DND-41 (cell line): ENCODE results near the gene TECR.

Experiments
- EZH2 ChIP-seq: IDR thresholded peaks from 3 replicates; pipeline ENCODE4 v1.6.1; 2012; ENCODE audit warnings: borderline replicate concordance, low read depth, mild to moderate bottlenecking, moderate library complexity, low read length, inconsistent platforms; ENCODE audit not compliant: severe bottlenecking
- TF ChIP-seq, protein P1 (sequence below): IDR thresholded peaks from 2 replicates; pipeline ENCODE4 v1.5.1; 2012; ENCODE audit warnings: borderline replicate concordance, low read length, moderate library complexity, mild to moderate bottlenecking; ENCODE audit not compliant: poor library complexity, severe bottlenecking; ENCODE audit errors: extremely low read depth

DNA sequence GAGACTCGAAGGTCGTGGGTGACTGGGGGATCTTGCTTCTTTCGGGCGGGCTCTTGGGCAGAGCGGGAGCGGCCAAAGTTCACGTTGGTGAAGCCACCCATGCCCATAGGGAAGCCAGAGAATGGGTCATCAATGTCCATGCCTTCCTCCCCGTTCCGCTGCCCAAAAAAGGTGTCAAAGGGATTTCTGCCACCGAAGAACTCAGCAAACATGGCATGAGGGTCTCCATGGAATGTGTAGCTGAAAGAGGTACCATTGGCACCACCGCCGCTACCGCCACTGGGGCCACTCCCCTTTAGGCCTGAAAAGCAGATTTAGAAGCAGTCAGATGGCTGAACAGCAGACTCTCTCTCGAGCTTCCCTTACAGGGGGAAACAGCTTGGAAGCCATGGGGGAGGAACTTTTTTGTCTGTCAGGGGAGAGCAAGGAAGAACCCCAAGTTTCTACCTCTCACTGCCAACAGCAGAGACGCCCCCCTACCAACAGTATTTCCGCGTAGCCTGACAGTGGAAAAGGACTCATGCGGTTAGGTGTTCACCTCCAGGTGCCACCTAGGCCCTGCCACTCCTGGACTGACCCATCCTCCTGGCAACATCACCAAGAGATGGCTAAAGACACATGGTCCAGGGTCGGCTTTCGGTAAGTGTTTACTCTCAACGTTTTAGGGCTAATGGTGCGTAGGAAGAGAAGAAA lies 12.5 kb upstream of the TECR start:
- TF ChIP-seq, protein P1, sequence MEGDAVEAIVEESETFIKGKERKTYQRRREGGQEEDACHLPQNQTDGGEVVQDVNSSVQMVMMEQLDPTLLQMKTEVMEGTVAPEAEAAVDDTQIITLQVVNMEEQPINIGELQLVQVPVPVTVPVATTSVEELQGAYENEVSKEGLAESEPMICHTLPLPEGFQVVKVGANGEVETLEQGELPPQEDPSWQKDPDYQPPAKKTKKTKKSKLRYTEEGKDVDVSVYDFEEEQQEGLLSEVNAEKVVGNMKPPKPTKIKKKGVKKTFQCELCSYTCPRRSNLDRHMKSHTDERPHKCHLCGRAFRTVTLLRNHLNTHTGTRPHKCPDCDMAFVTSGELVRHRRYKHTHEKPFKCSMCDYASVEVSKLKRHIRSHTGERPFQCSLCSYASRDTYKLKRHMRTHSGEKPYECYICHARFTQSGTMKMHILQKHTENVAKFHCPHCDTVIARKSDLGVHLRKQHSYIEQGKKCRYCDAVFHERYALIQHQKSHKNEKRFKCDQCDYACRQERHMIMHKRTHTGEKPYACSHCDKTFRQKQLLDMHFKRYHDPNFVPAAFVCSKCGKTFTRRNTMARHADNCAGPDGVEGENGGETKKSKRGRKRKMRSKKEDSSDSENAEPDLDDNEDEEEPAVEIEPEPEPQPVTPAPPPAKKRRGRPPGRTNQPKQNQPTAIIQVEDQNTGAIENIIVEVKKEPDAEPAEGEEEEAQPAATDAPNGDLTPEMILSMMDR, result no peak
- TF ChIP-seq EZH2, result no peak
